ENCODE data around the gene ZNF579. TPM values are rescaled to one million over a fixed set of nuclear protein-coding genes. Genes with fewer than 3 reads are reported as not detected.

The ZNF579 gene, protein sequence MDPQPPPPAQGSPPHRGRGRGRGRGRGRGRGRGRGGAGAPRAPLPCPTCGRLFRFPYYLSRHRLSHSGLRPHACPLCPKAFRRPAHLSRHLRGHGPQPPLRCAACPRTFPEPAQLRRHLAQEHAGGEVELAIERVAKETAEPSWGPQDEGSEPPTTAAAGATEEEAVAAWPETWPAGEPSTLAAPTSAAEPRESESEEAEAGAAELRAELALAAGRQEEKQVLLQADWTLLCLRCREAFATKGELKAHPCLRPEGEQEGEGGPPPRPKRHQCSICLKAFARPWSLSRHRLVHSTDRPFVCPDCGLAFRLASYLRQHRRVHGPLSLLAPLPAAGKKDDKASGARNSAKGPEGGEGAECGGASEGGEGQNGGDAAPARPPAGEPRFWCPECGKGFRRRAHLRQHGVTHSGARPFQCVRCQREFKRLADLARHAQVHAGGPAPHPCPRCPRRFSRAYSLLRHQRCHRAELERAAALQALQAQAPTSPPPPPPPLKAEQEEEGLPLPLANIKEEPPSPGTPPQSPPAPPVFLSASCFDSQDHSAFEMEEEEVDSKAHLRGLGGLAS
- 3.1 and 3.5 TPM in 2 replicates for total RNA-seq

DNA sequence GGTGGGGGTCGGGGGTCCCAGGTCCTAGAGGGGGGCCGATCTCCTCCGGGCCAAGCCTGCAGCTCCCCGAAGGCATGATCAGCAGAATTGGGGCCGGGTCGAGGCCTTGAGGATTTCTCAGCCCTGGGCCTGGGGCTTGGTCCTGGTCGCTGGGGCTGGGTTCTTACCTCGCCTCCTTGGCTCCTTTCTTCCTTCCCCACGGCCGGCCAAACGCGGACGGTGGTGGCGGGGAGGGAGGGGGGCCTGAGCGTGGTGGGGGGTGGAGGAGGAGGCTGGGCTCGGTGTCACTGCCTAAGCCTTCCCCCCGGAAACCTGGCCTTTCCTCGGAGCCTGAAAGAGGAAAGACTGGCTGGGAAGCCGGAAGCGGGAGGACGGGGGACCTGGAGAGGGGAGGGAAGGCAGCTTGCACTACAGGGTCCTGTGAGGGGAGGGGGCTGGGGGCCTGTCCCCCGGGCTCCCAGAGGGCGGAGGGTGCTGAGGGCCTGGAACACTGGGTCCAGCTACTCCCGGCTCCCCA lies at the start of gene ZNF579:
ZNF579 (minus strand) TSS at position 221 of the 517 bp plus-strand sequence. CDS start 1,209 bp downstream, outside the sequence.

GRCh38 chr19:55624109-55625003 lies 43.7 kb upstream of the ZNF579 start, which contains the start of gene ZNF784:
Gene ZNF784 (minus strand): TSS chr19:55624566. CDS start chr19:55624561, 5 bp downstream.

DNA sequence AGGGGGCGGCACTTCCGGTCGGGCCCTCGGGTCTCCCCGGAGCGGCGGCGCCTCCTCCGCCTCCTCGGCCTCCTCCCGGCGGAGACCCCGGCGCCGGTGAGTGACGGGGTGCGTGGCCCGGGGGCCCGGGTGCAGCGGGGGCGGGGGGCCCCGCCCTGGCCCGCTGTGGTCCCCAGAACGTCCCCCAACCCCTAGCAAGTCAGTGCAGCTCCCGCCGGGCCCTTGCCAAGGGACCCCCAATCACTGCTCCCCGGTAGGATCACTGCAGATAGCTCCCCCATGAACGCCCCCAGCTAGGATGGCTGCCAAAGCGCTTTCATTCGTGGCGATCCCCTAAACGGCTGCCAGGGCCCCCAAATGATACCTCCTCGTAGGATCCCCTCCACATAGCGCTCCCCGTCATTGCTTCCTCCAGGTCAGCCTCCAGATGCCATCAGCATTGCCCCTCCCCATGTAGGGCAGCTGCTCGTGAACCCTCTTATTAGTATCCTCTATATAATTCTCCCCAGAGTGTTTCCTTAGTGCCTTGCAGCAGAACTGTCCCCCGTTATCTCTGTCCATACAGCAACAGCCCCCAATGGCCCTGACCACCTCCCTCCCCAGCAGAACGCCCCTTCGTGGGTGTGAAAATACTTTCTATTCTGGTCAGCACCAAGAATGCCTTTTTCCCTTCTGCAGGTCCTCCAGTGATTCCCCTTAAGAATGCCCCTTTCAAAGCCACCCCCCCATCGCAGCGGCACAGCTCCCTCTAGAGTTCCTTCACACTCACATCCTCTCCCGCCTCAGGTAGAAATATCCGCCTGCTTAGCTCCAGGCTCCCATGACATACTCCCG lies 25.2 kb upstream of the ZNF579 start, which contains the start of gene ZNF865:
ZNF865 (plus strand) TSS at position 11 of the 834 bp plus-strand sequence. CDS start 7,972 bp downstream, outside the sequence.

DNA sequence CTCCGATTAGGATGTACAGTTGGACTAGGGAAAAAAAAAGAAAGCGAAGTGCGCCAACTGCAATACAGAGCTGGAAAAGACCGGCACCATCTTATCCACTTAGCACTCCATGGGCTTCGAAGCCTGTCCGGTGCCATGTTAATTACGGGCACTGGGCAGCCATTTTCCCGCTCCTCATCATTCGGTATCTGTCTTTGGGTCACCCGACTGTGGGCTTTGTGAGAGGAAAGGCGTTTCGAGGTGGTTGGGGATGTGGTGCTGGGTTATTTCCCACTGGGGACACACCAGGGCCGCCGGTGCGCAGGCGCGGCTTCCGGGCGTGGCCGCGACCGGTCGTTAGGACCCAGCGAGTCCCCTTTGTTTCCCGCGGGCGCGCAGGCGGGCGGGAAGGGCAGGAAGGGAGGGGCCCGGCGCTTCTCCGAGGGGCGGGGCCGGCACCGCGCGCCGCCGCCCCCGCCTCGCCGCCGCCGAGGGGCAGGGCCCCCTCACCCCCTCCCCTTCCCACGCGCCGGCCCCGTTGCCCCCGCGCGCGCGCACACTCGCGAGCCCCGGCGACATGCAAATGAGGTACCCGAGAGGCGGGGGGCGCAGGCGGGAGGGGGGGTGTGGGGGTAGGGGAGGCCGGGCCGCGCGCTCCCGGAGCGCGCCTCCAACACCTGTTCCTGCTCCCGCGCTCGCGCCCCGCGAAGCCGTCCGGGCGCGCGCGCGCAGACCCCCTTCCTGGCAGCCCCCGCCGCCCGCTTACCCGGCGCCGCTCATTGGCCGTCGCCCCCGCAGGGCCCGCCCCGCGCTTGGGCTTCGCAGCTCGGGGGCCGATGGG lies 19.4 kb upstream of the ZNF579 start, which contains the start of gene ZNF524:
ZNF524 (plus strand) TSS at position 447 of the 820 bp plus-strand sequence. CDS start 1,825 bp downstream, outside the sequence.

DNA sequence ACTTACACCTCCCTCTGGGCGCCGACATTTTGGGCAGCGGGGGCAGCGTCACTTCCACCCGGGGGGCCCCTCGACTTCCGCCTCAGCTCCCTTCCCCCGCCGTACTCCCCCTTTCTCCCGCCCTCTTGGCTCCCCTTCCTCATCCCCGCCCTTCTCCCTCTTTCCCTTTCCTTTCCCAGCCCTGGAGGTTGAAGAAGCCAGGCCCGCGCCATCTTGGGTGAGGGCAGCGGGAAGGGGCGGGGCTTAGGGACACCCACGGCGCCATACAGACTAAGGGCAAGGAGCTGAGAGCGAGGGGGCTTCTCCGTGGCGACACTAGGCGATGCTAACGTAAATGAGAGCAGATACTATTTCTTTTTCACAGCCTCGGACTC lies 18.8 kb upstream of the ZNF579 start, which contains the start of gene FIZ1:
FIZ1 (minus strand) TSS at position 50 of the 374 bp plus-strand sequence. CDS start 1,652 bp downstream, outside the sequence.

DNA sequence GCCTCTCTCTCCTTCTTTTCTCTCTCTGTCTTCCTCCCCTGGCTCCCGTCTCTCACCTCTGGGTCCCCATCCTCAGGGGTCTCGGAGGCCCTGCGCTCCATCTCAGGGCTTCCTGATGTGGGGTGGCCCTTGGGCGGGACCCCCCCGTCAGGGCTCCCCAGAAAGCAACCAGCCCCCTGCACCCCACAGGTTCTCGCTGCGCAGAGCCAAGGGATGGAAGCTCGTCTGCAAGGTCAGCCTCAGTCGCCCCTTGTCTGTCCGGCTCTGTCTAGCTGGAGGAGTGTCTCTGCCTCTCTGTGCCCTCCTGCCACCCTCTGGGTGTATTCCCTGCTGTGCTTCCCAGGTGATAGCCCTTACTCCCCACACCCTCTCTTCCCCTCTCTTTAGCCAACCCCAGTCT lies 35.2 kb downstream of the ZNF579 start, which contains the start of gene SBK3:
SBK3 (minus strand) TSS at position 101 of the 400 bp plus-strand sequence; CDS start at position 101, 0 bp downstream.

GRCh38 chr19:55536951-55537740 lies 43.5 kb downstream of the ZNF579 start, which contains the start of gene SBK2:
Gene SBK2 (minus strand): TSS chr19:55537133. CDS start chr19:55536294, 839 bp downstream.

Other genes starting within 250 kb of the ZNF579 start
- 2.7 and 7.6 TPM in 2 replicates for gene KMT5C, start 241.0 kb downstream of the ZNF579 start, total RNA-seq
- not detected in 2 replicates for gene COX6B2, start 226.1 kb downstream of the ZNF579 start, total RNA-seq
- gene GARIN5B, start 217.6 kb downstream of the ZNF579 start, total RNA-seq, result not detected in 2 replicates
- gene IL11, start 210.4 kb downstream of the ZNF579 start, total RNA-seq, result 4.8 and 26.3 TPM in 2 replicates
- not detected in 2 replicates for gene TMEM190, start 204.0 kb downstream of the ZNF579 start, total RNA-seq
- 0.58 and 0.85 TPM in 2 replicates for gene TMEM238, start 196.6 kb downstream of the ZNF579 start, total RNA-seq
- 204 and 210 TPM in 2 replicates for gene RPL28, start 194.9 kb downstream of the ZNF579 start, total RNA-seq
- gene UBE2S, start 173.1 kb downstream of the ZNF579 start, total RNA-seq, result 32.4 and 286 TPM in 2 replicates
- not detected in 2 replicates for gene SHISA7, start 137.5 kb downstream of the ZNF579 start, total RNA-seq
- 42.0 and 52.3 TPM in 2 replicates for gene ISOC2, start 119.2 kb downstream of the ZNF579 start, total RNA-seq
- gene C19orf85, start 116.1 kb downstream of the ZNF579 start, total RNA-seq, result not detected in 2 replicates
- gene ZNF628, start 104.2 kb downstream of the ZNF579 start, total RNA-seq, result 1.4 and 1.5 TPM in 2 replicates
- 12.7 and 18.0 TPM in 2 replicates for gene NAT14, start 95.7 kb downstream of the ZNF579 start, total RNA-seq
- gene SSC5D, start 92.4 kb downstream of the ZNF579 start, total RNA-seq, result 6.7 and 11.6 TPM in 2 replicates
- not detected in 2 replicates for gene SBK2, start 43.7 kb downstream of the ZNF579 start, total RNA-seq
- under 0.01 and 0.19 TPM in 2 replicates for gene SBK3, start 35.3 kb downstream of the ZNF579 start, total RNA-seq
- 2.3 and 2.9 TPM in 2 replicates for gene FIZ1, start 18.7 kb upstream of the ZNF579 start, total RNA-seq
- 5.6 and 8.2 TPM in 2 replicates for gene ZNF524, start 19.4 kb upstream of the ZNF579 start, total RNA-seq
- gene ZNF865, start 24.8 kb upstream of the ZNF579 start, total RNA-seq, result 0.58 and 0.85 TPM in 2 replicates
- 2.3 and 3.4 TPM in 2 replicates for gene ZNF784, start 43.7 kb upstream of the ZNF579 start, total RNA-seq
- 3.8 and 3.9 TPM in 2 replicates for gene ZNF580, start 60.2 kb upstream of the ZNF579 start, total RNA-seq
- gene ZNF581, start 62.8 kb upstream of the ZNF579 start, total RNA-seq, result 12.5 and 19.4 TPM in 2 replicates
- gene CCDC106, start 67.4 kb upstream of the ZNF579 start, total RNA-seq, result 4.8 and 5.4 TPM in 2 replicates
- 49.6 and 137 TPM in 2 replicates for gene U2AF2, start 74.2 kb upstream of the ZNF579 start, total RNA-seq
- 20.3 and 36.4 TPM in 2 replicates for gene EPN1, start 94.4 kb upstream of the ZNF579 start, total RNA-seq
- not detected in 2 replicates for gene NLRP9, start 157.6 kb upstream of the ZNF579 start, total RNA-seq
- gene RFPL4A, start 178.2 kb upstream of the ZNF579 start, total RNA-seq, result not detected in 2 replicates
- gene RFPL4AL1, start 188.3 kb upstream of the ZNF579 start, total RNA-seq, result under 0.01 TPM in 1 of 2 replicates, not detected in the other

Data from regular cardiac myocyte (primary cell).